Loucy (cell line): ENCODE data around the gene PCDHGB7.
"Not testable (repeated sequence)": the region's sequence is repeated elsewhere in the genome, so short reads cannot be mapped to it uniquely, and the experiment has no call there.

Experiments
- EZH2phosphoT487 ChIP-seq: fragments of 200-600 bp; IDR thresholded peaks from 2 replicates; pipeline ENCODE4 v1.6.1; 2018; ENCODE audit warnings: antibody characterized with exemption, mild to moderate bottlenecking, moderate library complexity, borderline replicate concordance
- TF ChIP-seq, protein P1 (sequence below): fragments of 200-600 bp; sonication (generic); conservative IDR thresholded peaks from 2 replicates; pipeline ENCODE4 v1.5.1; 2014; ENCODE audit warnings: mild to moderate bottlenecking, antibody characterized with exemption, low read length

DNA sequence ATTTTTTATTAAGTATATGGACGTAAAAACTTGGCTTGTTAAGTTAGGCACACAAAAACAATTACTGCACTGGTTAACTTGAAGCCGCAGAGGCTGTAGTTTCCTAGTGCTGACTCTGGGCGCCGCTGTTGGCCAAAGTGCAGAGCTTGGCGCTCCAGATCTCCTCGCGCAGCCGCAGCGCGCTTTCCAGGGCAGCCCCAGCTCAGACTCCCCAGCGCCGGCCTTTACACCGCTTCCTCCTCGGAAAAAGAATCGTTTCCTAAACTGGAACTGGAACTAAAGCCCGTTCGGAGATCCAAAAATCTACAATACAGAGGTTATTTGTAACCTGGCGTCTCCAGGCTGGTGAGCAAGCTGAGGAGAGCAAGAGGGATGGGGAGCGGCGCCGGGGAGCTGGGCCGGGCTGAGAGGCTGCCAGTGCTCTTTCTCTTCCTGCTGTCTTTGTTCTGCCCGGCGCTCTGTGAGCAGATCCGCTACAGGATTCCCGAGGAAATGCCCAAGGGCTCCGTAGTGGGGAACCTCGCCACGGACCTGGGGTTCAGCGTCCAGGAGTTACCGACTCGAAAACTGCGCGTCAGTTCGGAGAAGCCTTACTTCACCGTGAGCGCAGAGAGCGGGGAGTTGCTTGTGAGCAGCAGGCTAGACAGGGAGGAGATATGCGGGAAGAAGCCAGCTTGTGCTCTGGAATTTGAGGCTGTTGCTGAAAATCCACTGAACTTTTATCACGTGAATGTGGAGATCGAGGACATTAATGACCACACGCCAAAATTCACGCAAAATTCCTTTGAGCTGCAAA lies 19.5 kb upstream of the PCDHGB7 start, which contains the start of gene PCDHGB5:
- TF ChIP-seq, protein P1, sequence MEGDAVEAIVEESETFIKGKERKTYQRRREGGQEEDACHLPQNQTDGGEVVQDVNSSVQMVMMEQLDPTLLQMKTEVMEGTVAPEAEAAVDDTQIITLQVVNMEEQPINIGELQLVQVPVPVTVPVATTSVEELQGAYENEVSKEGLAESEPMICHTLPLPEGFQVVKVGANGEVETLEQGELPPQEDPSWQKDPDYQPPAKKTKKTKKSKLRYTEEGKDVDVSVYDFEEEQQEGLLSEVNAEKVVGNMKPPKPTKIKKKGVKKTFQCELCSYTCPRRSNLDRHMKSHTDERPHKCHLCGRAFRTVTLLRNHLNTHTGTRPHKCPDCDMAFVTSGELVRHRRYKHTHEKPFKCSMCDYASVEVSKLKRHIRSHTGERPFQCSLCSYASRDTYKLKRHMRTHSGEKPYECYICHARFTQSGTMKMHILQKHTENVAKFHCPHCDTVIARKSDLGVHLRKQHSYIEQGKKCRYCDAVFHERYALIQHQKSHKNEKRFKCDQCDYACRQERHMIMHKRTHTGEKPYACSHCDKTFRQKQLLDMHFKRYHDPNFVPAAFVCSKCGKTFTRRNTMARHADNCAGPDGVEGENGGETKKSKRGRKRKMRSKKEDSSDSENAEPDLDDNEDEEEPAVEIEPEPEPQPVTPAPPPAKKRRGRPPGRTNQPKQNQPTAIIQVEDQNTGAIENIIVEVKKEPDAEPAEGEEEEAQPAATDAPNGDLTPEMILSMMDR, result 0 out of 2 replicates have a peak, but pooled peaks have one; percentile 8
- TF ChIP-seq EZH2phosphoT487, result not testable (repeated sequence)
